Measurements from ENCODE around the gene NECTIN4. TPM values are rescaled to one million over a fixed set of nuclear protein-coding genes. Genes with fewer than 3 reads are reported as not detected.

The NECTIN4 gene
- total and polyA plus RNA-seq, 2 of the 13 experiments (the other 11 are each of a cell fraction or from before 2014, with no cell fraction given): 5.9 to 12.4 TPM

DNA sequence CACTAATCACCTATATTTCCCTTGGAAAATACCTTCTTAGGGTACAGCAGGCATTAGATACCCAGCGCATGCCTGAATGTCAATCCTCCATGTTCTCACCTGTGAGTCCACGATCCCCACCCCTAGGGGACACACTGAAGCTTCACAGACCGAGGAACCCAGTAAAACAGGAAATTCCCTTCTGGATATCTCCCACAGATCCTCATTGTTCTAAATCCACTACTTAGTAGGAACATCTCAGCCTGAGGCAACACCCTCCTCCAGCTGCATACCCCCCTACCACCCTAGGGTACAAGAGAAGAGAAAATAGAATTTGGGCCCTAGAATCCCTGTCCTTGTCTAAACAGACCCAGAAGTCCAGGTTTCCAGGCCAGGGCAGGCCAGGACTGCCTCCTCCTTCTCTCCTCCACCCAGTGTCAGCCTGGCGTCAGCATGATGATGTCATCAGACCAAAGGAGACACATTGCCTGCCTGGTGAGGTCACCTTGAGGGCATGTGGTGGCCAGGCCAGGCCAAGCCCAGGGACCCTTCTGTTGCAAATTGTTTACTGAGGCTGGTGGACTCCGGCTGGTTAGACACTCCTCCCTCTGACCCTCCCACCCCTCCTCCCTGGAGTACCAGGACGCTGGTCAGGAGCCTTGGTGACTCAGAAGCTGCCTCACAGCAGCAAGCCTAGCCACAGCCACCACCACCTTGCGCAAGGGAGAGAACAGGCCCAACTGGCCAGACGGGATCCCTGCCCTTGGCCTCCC is 6.2 kb downstream of the NECTIN4 start (continued):
- TF ChIP-seq ZBTB7B (CRISPR knock-in tag; IDR thresholded peaks at IDR 0.05) (no peak), ZNF432 (CRISPR knock-in tag; IDR thresholded peaks at IDR 0.05; ENCODE audit: borderline replicate concordance) (no peak), CEBPB (IDR thresholded peaks at IDR 0.05; ENCODE audit: borderline replicate concordance, low read depth, low read length) (peak; percentile 88), ZFP62 (CRISPR knock-in tag; IDR thresholded peaks at IDR 0.05) (no peak), CHD2 (IDR thresholded peaks at IDR 0.05; ENCODE audit: low read depth, low read length) (no peak), ZBTB20 (CRISPR knock-in tag; IDR thresholded peaks at IDR 0.05; ENCODE audit: borderline replicate concordance, low read depth) (no peak), ZNF263 (CRISPR knock-in tag; IDR thresholded peaks at IDR 0.05) (peak; percentile 98), ZNF274 (CRISPR knock-in tag; IDR thresholded peaks at IDR 0.05) (no peak), ZNF709 (CRISPR knock-in tag; IDR thresholded peaks at IDR 0.05) (no peak), RORA (CRISPR knock-in tag; IDR thresholded peaks at IDR 0.05) (no peak), HDAC6 (IDR thresholded peaks at IDR 0.05; ENCODE audit: low read depth, low read length) (no peak), ZSCAN12 (CRISPR knock-in tag; IDR thresholded peaks at IDR 0.05) (no peak), ZSCAN30 (CRISPR knock-in tag; IDR thresholded peaks at IDR 0.05) (no peak), BHLHE40 (IDR thresholded peaks at IDR 0.05; ENCODE audit: low read length) (no peak), ZNF773 (CRISPR knock-in tag; IDR thresholded peaks at IDR 0.05; ENCODE audit: borderline replicate concordance) (no peak), PHB2 (IDR thresholded peaks at IDR 0.05; ENCODE audit: partially characterized antibody) (no peak), ZNF703 (CRISPR knock-in tag; IDR thresholded peaks at IDR 0.05; ENCODE audit: borderline replicate concordance) (no peak)
- TF ChIP-seq, protein P1, sequence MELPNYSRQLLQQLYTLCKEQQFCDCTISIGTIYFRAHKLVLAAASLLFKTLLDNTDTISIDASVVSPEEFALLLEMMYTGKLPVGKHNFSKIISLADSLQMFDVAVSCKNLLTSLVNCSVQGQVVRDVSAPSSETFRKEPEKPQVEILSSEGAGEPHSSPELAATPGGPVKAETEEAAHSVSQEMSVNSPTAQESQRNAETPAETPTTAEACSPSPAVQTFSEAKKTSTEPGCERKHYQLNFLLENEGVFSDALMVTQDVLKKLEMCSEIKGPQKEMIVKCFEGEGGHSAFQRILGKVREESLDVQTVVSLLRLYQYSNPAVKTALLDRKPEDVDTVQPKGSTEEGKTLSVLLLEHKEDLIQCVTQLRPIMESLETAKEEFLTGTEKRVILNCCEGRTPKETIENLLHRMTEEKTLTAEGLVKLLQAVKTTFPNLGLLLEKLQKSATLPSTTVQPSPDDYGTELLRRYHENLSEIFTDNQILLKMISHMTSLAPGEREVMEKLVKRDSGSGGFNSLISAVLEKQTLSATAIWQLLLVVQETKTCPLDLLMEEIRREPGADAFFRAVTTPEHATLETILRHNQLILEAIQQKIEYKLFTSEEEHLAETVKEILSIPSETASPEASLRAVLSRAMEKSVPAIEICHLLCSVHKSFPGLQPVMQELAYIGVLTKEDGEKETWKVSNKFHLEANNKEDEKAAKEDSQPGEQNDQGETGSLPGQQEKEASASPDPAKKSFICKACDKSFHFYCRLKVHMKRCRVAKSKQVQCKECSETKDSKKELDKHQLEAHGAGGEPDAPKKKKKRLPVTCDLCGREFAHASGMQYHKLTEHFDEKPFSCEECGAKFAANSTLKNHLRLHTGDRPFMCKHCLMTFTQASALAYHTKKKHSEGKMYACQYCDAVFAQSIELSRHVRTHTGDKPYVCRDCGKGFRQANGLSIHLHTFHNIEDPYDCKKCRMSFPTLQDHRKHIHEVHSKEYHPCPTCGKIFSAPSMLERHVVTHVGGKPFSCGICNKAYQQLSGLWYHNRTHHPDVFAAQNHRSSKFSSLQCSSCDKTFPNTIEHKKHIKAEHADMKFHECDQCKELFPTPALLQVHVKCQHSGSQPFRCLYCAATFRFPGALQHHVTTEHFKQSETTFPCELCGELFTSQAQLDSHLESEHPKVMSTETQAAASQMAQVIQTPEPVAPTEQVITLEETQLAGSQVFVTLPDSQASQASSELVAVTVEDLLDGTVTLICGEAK (IDR thresholded peaks at IDR 0.05): no peak
- TF ChIP-seq, protein P1 (CRISPR knock-in tag; IDR thresholded peaks at IDR 0.05): no peak
- TF ChIP-seq, protein P2, sequence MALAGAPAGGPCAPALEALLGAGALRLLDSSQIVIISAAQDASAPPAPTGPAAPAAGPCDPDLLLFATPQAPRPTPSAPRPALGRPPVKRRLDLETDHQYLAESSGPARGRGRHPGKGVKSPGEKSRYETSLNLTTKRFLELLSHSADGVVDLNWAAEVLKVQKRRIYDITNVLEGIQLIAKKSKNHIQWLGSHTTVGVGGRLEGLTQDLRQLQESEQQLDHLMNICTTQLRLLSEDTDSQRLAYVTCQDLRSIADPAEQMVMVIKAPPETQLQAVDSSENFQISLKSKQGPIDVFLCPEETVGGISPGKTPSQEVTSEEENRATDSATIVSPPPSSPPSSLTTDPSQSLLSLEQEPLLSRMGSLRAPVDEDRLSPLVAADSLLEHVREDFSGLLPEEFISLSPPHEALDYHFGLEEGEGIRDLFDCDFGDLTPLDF (CRISPR knock-in tag; IDR thresholded peaks at IDR 0.05): no peak

All from HepG2 (cell line).